DND-41 (cell line): ENCODE results near the gene WDR86.

Experiments
- ATAC-seq: fragments of 200-7000 bp; cut with Tn5 transposase; 3 replicates; pipeline ENCODE4 v1.9.1; 2021; ENCODE audit warnings: low read depth; ENCODE audit not compliant: insufficient read depth
- DNase-seq: peaks from one replicate; pipeline ENCODE4 v3.0.0-alpha.2; 2020
- H2AFZ ChIP-seq: 2 replicates; pipeline ENCODE4 v1.6.0; 2012; ENCODE audit warnings: low read depth, low read length
- H3K27ac ChIP-seq: 2 replicates; pipeline ENCODE4 v1.5.1; 2012; ENCODE audit warnings: low read length, inconsistent platforms
- H3K27me3 ChIP-seq: fragments of 200-600 bp; sonication (generic); 2 replicates; pipeline ENCODE4 v1.6.0; 2012; ENCODE audit warnings: low read length, mild to moderate bottlenecking, inconsistent platforms; ENCODE audit not compliant: insufficient read depth, poor library complexity
- H3K36me3 ChIP-seq: 2 replicates; pipeline ENCODE4 v1.5.1; 2012; ENCODE audit warnings: low read length, inconsistent platforms; ENCODE audit not compliant: insufficient read depth
- H3K4me1 ChIP-seq: 2 replicates; pipeline ENCODE4 v1.5.1; 2012; ENCODE audit warnings: mild to moderate bottlenecking, low read length; ENCODE audit not compliant: insufficient read depth
- H3K4me2 ChIP-seq: 2 replicates; pipeline ENCODE4 v1.6.0; 2012; ENCODE audit warnings: mild to moderate bottlenecking, moderate library complexity, low read length, inconsistent platforms; ENCODE audit not compliant: insufficient read depth
- H3K4me3 ChIP-seq, 2 experiments: fragments of 200-600 bp in 1 of 2; shearing (Covaris generic) in 1 of 2; 2 replicates each; pipeline ENCODE4 v1.5.1; 2012 to 2016; ENCODE audit warnings: inconsistent platforms in 2 of 2, low read length in 2 of 2, mild to moderate bottlenecking in 2 of 2, low read depth in 1 of 2, moderate library complexity in 1 of 2
- H3K79me2 ChIP-seq: 2 replicates; pipeline ENCODE4 v1.6.0; 2012; ENCODE audit warnings: low read length, inconsistent platforms; ENCODE audit not compliant: insufficient read depth
- H3K9ac ChIP-seq: 2 replicates; pipeline ENCODE4 v1.6.0; 2012; ENCODE audit warnings: low read depth, mild to moderate bottlenecking, inconsistent platforms, low read length, moderate library complexity
- H3K9me3 ChIP-seq: 2 replicates; pipeline ENCODE4 v1.5.1; 2012; ENCODE audit warnings: low read length, moderate library complexity, mild to moderate bottlenecking, inconsistent platforms; ENCODE audit not compliant: insufficient read depth, severe bottlenecking
- H4K20me1 ChIP-seq: 2 replicates; pipeline ENCODE4 v1.6.0; 2012; ENCODE audit warnings: low read length; ENCODE audit not compliant: insufficient read depth
- EZH2 ChIP-seq: IDR thresholded peaks from 3 replicates; pipeline ENCODE4 v1.6.1; 2012; ENCODE audit warnings: borderline replicate concordance, low read depth, mild to moderate bottlenecking, moderate library complexity, low read length, inconsistent platforms; ENCODE audit not compliant: severe bottlenecking
- TF ChIP-seq, protein P1 (sequence below): IDR thresholded peaks from 2 replicates; pipeline ENCODE4 v1.5.1; 2012; ENCODE audit warnings: borderline replicate concordance, low read length, moderate library complexity, mild to moderate bottlenecking; ENCODE audit not compliant: poor library complexity, severe bottlenecking; ENCODE audit errors: extremely low read depth

The WDR86 gene

DNA sequence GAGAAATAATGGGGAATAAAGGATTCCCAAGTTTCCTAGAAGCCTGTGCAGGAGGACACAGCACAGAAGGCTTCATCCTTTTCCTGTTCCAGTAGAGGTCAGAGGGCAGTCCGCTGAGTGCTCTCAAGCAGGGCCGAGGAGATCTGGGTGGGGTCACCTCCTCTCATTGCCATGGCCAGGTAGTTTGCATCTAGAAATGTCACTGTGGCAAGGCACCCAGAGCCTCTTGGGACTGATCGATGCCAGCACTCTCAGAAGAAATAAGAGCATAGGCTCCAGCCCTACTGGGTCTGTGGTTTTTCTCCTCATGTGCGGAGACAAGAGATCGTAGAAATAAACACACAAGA is 60.4 kb downstream of the WDR86 start:
- H2AFZ ChIP-seq: peak overlapping the region; percentile 71
- H3K27me3 ChIP-seq: no peaks in the 10 kb centered on the region
- no peaks in the 10 kb centered on the region for H3K9me3 ChIP-seq
- peak overlapping the region in 1 of 2 experiments; percentile 60; a peak in 3 of 4 replicates for H3K4me3 ChIP-seq
- peak overlapping the region; percentile 83 for H3K4me2 ChIP-seq
- ATAC-seq (no peak; the same call in 1 of the 3 replicates), DNase-seq (no peak)
- TF ChIP-seq EZH2: no peak
- TF ChIP-seq, protein P1, sequence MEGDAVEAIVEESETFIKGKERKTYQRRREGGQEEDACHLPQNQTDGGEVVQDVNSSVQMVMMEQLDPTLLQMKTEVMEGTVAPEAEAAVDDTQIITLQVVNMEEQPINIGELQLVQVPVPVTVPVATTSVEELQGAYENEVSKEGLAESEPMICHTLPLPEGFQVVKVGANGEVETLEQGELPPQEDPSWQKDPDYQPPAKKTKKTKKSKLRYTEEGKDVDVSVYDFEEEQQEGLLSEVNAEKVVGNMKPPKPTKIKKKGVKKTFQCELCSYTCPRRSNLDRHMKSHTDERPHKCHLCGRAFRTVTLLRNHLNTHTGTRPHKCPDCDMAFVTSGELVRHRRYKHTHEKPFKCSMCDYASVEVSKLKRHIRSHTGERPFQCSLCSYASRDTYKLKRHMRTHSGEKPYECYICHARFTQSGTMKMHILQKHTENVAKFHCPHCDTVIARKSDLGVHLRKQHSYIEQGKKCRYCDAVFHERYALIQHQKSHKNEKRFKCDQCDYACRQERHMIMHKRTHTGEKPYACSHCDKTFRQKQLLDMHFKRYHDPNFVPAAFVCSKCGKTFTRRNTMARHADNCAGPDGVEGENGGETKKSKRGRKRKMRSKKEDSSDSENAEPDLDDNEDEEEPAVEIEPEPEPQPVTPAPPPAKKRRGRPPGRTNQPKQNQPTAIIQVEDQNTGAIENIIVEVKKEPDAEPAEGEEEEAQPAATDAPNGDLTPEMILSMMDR: no peak
- H4K20me1 ChIP-seq: no peaks in the 10 kb centered on the region
- H3K9ac ChIP-seq: peak overlapping the region; percentile 50
- H3K36me3 ChIP-seq: peaks cover 67% of the 10 kb centered on the region
- H3K27ac ChIP-seq: peak overlapping the region; percentile 80
- H3K4me1 ChIP-seq: peaks cover 41% of the 10 kb centered on the region
- peaks cover 26% of the 10 kb centered on the region for H3K79me2 ChIP-seq

DNA sequence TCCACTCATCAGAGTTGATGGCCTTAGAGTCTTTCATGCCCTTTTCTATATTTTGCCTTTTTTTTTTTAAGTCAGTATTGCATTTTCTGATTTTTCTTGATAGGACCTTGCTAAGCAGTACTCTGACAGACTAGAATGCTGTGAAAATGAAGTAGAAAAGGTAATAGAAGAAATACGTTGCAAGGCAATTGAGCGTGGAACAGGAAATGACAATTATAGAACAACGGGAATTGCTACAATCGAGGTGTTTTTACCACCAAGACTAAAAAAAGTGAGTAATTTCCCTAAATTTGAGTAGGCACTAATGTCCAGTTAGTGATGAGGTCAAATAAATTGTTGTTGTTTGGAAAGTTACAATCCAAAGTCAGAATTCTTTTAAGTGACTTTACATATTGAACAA is 60.9 kb downstream of the WDR86 start:
- peaks cover 64% of the 10 kb centered on the region for H3K36me3 ChIP-seq
- no peaks in the 10 kb centered on the region for H4K20me1 ChIP-seq
- peak overlapping the region; percentile 80 for H3K27ac ChIP-seq
- no peak for DNase-seq
- H3K27me3 ChIP-seq: no peaks in the 10 kb centered on the region
- no peak overlapping the region for H2AFZ ChIP-seq
- no peak for ATAC-seq
- peak overlapping the region; percentile 83 for H3K4me2 ChIP-seq
- H3K4me3 ChIP-seq: no peak overlapping the region
- no peaks in the 10 kb centered on the region for H3K9me3 ChIP-seq
- H3K79me2 ChIP-seq: peaks cover 26% of the 10 kb centered on the region
- TF ChIP-seq EZH2: no peak
- TF ChIP-seq, protein P1: no peak
- peak overlapping the region; percentile 50 for H3K9ac ChIP-seq
- peaks cover 41% of the 10 kb centered on the region for H3K4me1 ChIP-seq

DNA sequence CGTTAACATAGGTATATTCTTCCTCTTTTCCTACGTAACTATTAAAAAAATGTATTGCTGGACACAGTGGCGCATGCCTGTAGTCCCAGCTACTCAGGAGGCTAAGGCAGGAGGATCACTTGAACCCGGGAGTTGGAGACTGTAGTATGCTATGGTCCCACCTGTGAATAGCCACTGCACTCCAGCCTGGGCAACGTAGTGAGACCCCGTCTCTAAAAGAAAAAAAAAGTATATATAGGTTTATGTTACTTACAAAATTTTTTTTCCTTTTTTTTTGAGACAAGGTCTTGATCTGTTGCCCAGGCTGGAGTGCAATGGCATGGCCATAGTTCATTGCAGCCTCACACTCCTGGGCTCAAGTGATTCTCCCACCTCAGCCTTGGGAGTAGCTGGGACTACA is 62.6 kb downstream of the WDR86 start:
- H3K4me1 ChIP-seq: peaks cover 48% of the 10 kb centered on the region
- DNase-seq: no peak
- H3K4me2 ChIP-seq: no peak overlapping the region
- H3K9ac ChIP-seq: no peak overlapping the region
- H3K79me2 ChIP-seq: peaks cover 41% of the 10 kb centered on the region
- H4K20me1 ChIP-seq: peaks cover 3% of the 10 kb centered on the region; the same call in 1 of the 2 replicates
- H3K9me3 ChIP-seq: no peaks in the 10 kb centered on the region
- H3K27me3 ChIP-seq: no peaks in the 10 kb centered on the region
- H3K4me3 ChIP-seq: no peak overlapping the region
- no peak for ATAC-seq
- H2AFZ ChIP-seq: no peak overlapping the region
- H3K27ac ChIP-seq: no peak overlapping the region
- peaks cover 51% of the 10 kb centered on the region for H3K36me3 ChIP-seq
- TF ChIP-seq, protein P1: no peak
- TF ChIP-seq EZH2: no peak

DNA sequence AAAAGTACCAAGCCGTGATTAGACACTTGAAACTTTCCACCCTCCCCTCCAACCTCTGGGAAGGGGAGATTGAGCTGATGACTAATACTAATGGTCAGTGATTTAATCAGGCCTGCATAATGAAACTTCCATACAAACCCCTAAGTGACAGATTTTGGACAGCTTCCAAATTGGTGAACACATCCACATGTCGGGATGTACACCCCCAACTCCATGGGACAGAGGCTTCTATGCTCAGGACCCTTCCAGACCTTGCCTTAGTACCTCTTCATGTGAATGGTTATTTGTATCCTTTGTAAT is 63.4 kb downstream of the WDR86 start:
- Histone ChIP-seq H4K20me1 (peaks cover 3% of the 10 kb centered on the region; the same call in 1 of the 2 replicates), H2AFZ (no peak overlapping the region), H3K4me1 (peaks cover 41% of the 10 kb centered on the region), H3K27ac (no peak overlapping the region), H3K79me2 (peaks cover 43% of the 10 kb centered on the region), H3K27me3 (no peaks in the 10 kb centered on the region), H3K9me3 (no peaks in the 10 kb centered on the region), H3K4me3 (no peak overlapping the region), H3K9ac (no peak overlapping the region), H3K4me2 (no peak overlapping the region), H3K36me3 (peaks cover 43% of the 10 kb centered on the region)
- TF ChIP-seq, protein P1: no peak
- no peak for TF ChIP-seq EZH2
- ATAC-seq (no peak), DNase-seq (no peak)
